ENCODE data around the gene CDCA7L. TPM values are rescaled to one million over a fixed set of nuclear protein-coding genes. Genes with fewer than 3 reads are reported as not detected.
"Not testable (repeated sequence)": the region's sequence is repeated elsewhere in the genome, so short reads cannot be mapped to it uniquely, and the experiment has no call there.

The CDCA7L gene
- total and polyA plus RNA-seq, 2 donors = 7.8 to 48.9 TPM

DNA sequence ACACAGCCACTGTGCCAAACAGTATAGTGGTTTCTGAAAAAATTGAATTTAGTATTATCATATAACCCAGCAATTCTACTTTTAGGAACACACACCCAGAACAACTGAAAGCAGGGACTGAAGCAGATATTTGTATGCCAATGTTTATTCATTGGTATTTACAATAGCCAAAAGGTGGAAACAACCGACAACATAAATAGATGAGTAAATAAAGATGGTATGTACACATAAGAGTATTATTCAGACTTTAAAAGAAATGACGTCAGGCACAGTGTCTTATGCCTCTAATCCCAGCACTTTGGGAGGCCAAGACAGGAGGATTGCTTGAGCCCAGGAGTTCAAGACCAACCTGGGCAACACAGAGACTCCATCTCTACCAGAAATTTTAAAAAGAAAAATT is 7.2 kb downstream of the CDCA7L start:
- no peak for DNase-seq (ENCODE audit: extremely low spot score)

DNA sequence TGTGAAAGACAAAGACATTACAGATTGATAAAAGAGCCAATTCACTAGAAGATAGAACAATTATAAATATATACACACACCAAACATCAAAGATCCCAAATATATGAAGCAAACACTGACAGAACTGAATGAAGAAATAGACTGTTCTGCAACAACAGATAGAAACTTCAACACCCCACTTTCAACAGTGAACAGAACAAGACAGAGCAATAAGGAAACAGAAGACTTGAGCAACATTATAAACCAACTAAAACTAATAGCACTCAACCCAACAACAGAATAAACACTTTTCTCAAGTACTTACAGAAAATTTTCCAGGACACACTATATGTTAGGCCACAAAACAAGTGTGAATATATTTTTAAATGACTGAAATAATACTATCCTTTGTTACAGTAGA is 10.9 kb downstream of the CDCA7L start:
- Histone ChIP-seq H3K36me3 (ENCODE audit: insufficient read depth) (no peaks in the 10 kb centered on the region), H3K4me1 (ENCODE audit: insufficient read depth) (no peaks in the 10 kb centered on the region), H3K4me3 (ENCODE audit: low read depth, low read length) (no peak overlapping the region)

More for the DNA sequence above, 7.2 kb downstream of the CDCA7L start:
- 81% methylated on average over 2 of the region's 2 CpGs for WGBS
- Histone ChIP-seq H3K4me1 (ENCODE audit: insufficient read depth) (no peaks in the 10 kb centered on the region), H3K27ac (ENCODE audit: low read depth) (no peak overlapping the region), H3K4me3 (ENCODE audit: low read depth, low read length) (no peak overlapping the region), H3K36me3 (ENCODE audit: insufficient read depth) (no peaks in the 10 kb centered on the region)

DNA sequence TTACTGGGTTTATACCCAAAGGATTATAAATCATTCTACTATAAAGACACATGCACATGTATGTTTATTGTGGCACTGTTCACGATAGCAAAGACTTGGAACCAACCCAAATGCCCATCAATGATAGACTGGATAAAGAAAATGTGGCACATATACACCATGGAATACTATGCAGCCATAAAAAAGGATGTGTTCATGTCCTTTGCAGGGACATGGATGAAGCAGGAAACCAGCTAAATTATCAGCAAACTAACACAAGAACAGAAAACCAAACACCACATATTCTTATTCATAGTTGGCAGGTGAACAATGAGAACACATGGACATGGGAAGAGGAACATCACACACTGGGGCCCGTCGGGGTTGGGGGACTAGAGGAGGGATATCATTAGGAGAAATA is 12.4 kb downstream of the CDCA7L start:
- H3K4me1 ChIP-seq (ENCODE audit: insufficient read depth); H3K36me3 ChIP-seq (ENCODE audit: insufficient read depth); H3K27ac ChIP-seq (ENCODE audit: low read depth); DNase-seq (ENCODE audit: extremely low spot score); H3K4me3 ChIP-seq (ENCODE audit: low read depth, low read length): not testable (repeated sequence)
- WGBS = 96% methylated on average over 3 of the region's 3 CpGs

More for the DNA sequence above, 10.9 kb downstream of the CDCA7L start:
- H3K27ac ChIP-seq (ENCODE audit: low read depth) = no peak overlapping the region
- no peak for DNase-seq (ENCODE audit: extremely low spot score)

DNA sequence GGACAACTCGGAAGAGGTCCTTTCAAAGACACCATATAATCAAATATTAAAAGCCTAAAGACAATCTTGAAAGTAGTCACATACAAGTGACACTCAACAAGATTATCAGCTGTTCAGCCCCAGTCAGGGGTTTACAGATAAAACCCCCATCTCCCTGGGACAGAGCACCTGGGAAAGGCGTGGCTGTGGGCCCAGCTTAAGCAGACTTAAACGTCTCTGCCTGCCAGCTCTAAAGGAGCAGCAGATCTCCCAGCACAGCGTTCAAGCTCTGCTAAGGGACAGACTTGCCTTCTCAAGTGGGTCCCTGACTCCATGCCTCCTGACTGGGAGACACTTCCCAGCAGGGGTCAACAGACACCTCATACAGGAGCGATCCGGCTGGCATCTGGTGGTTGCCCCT is 18.0 kb downstream of the CDCA7L start:
- Histone ChIP-seq H3K4me1 (ENCODE audit: insufficient read depth) (no peaks in the 10 kb centered on the region), H3K36me3 (ENCODE audit: insufficient read depth) (no peaks in the 10 kb centered on the region), H3K27ac (ENCODE audit: low read depth) (no peak overlapping the region), H3K4me3 (ENCODE audit: low read depth, low read length) (no peak overlapping the region)
- no peak for DNase-seq (ENCODE audit: extremely low spot score)
- WGBS = 85% methylated on average over 6 of the region's 6 CpGs

DNA sequence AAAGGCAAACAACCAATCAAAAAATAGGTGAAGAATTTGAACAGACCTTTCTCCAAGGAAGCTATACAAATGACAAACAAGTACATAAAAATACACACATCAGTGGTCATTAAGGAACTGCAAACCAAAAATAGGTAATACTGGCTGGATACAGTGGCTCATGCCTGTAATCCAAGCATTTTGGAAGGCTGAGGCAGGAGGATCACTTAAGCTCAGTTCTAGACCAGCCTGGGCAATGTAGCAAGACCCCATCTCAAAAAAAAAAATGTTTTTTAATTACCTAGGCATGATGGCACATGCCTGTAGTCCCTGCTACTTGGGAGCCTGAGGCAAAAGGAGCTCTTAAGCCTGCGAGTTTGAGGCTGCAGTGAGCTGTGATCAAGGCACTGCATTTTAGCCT is 19.3 kb downstream of the CDCA7L start:
- Histone ChIP-seq H3K4me1 (ENCODE audit: insufficient read depth) (no peaks in the 10 kb centered on the region), H3K4me3 (ENCODE audit: low read depth, low read length) (no peak overlapping the region), H3K27ac (ENCODE audit: low read depth) (no peak overlapping the region), H3K36me3 (ENCODE audit: insufficient read depth) (no peaks in the 10 kb centered on the region)
- no peak for DNase-seq (ENCODE audit: extremely low spot score)
- 94% methylated on average over 1 of the region's 1 CpG for WGBS

DNA sequence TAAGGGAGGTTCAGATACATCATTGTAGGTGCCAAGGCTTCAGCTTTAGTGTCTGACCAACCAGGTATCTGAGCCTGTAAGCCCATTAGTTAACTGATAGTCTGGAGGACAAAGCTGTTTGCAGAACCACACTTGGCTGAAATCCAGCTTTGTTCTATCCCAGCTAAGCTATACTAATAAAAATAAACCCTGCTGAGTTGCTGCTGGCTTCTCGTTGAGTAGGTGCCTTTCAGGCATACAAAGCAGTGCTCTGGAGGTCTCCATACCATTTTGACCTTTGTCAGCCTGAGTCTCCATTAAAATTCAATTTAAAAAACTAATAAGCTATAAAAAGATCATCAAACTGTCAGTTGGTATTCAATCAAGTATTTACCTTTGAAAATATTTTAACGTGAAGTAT is 22.0 kb downstream of the CDCA7L start:
- no peak for DNase-seq (ENCODE audit: extremely low spot score)
- no peaks in the 10 kb centered on the region for H3K36me3 ChIP-seq (ENCODE audit: insufficient read depth)
- H3K4me1 ChIP-seq (ENCODE audit: insufficient read depth) = no peaks in the 10 kb centered on the region
- no peak overlapping the region for H3K27ac ChIP-seq (ENCODE audit: low read depth)
- H3K4me3 ChIP-seq (ENCODE audit: low read depth, low read length) = no peak overlapping the region
- 57% methylated on average over 2 of the region's 2 CpGs for WGBS

DNA sequence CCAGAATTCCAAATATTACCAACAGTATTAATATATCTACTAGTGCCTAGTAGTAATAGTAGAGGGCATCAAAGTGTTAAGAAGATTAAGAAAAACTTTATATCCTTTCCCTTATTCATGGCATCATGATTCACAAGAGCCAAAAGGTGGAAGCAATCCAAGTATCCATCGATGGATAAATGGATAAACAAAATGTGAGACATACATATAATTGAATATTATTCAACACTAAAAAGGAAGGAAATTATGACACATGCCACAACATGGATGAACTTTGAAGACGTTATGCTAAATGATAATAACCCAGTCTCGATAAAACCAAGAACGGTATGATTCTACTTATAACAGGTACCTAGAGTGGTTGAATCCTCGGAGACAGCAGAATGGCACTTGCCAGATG is 23.1 kb downstream of the CDCA7L start:
- DNase-seq (ENCODE audit: extremely low spot score) = no peak
- H3K4me1 ChIP-seq (ENCODE audit: insufficient read depth) = no peaks in the 10 kb centered on the region
- no peak overlapping the region for H3K27ac ChIP-seq (ENCODE audit: low read depth)
- WGBS = 93% methylated on average over 5 of the region's 5 CpGs
- H3K36me3 ChIP-seq (ENCODE audit: insufficient read depth) = no peaks in the 10 kb centered on the region
- H3K4me3 ChIP-seq (ENCODE audit: low read depth, low read length) = no peak overlapping the region

DNA sequence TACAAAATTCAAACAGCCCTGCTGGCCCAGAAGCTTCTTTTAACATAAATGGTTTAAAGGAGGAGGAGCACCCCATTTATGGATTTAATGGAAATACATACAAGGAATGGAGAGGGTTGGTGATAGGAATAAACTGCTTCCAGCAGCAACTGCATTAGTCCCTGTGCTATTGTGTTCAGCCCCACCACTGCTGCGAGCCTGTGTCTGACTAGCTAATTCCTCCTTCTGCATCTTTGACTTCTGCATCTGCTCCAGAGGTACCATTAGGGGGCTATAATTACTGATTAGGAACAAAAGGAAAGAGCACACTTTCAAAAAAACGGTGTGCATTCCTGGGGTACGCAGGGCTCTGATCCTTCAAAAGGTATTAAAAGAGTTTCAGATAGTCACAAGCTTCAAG is 24.8 kb downstream of the CDCA7L start:
- H3K27ac ChIP-seq (ENCODE audit: low read depth) = no peak overlapping the region
- H3K4me1 ChIP-seq (ENCODE audit: insufficient read depth) = no peaks in the 10 kb centered on the region
- no peak for DNase-seq (ENCODE audit: extremely low spot score)
- WGBS = 62% methylated on average over 3 of the region's 3 CpGs
- no peaks in the 10 kb centered on the region for H3K36me3 ChIP-seq (ENCODE audit: insufficient read depth)
- no peak overlapping the region for H3K4me3 ChIP-seq (ENCODE audit: low read depth, low read length)

DNA sequence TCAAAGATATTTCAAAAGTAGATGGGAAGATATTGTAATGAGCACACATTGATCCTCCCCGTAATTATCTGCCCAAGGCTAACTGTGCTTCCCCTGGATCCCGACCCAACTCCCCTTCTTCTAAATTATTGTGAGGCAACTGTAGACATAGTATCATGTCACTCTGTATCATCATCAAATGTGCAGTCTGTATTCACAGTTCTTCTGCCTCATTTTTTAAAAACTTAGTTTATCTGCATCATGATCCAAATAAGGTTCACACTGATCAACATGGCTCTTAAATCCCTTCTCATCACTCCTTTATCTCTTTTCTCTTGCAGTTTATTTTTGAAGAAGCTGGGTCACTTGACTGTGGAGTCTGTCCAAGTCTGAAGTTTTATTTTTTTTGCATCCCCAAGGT is 27.5 kb downstream of the CDCA7L start:
- Histone ChIP-seq H3K4me3 (ENCODE audit: low read depth, low read length) (no peak overlapping the region), H3K27ac (ENCODE audit: low read depth) (no peak overlapping the region), H3K4me1 (ENCODE audit: insufficient read depth) (no peaks in the 10 kb centered on the region), H3K36me3 (ENCODE audit: insufficient read depth) (no peaks in the 10 kb centered on the region)
- WGBS = 95% methylated on average over 2 of the region's 2 CpGs
- no peak for DNase-seq (ENCODE audit: extremely low spot score)

DNA sequence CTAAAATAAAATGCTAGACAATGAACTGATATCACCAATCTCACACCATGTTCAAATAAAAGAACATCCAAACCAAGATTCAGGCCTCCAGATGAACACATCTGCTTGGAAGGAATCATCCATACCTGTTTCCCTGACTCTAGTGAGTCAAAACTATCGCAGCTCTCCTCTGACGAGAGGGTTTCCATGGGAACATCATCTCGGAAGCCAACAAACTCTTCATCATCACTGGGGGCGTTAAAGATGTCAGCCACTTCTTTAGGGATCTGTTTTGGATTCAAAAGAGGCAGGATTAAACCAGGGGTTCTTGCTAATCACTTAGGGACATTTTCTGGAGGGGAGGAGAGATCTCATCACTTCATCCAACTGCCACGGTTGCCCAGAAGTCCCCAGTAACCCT is 29.1 kb downstream of the CDCA7L start:
- Histone ChIP-seq H3K27ac (ENCODE audit: low read depth) (no peak overlapping the region), H3K4me3 (ENCODE audit: low read depth, low read length) (no peak overlapping the region), H3K4me1 (ENCODE audit: insufficient read depth) (no peaks in the 10 kb centered on the region), H3K36me3 (ENCODE audit: insufficient read depth) (no peaks in the 10 kb centered on the region)
- 91% methylated on average over 5 of the region's 5 CpGs for WGBS
- DNase-seq (ENCODE audit: extremely low spot score) = no peak

DNA sequence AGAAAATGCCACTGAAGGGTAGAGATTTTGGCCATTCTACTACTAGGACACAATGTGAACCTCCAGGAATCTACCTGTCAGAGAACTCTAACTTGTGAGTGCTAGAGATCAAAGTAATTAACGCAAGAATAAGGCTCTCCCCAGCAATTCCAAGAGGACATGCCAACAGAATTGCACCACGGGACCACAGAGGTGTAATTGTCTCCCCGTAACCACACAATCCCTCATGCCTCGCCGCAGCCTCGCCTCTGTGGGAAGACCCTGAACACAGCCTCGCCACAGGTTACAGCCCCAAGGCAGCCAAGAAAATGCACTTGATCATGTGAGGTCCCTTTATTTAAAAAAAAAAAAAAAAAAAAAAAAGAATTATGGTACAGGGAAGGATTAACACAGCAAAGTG is 29.5 kb downstream of the CDCA7L start:
- WGBS = 97% methylated on average over 7 of the region's 7 CpGs
- Histone ChIP-seq H3K36me3 (ENCODE audit: insufficient read depth) (no peaks in the 10 kb centered on the region), H3K4me1 (ENCODE audit: insufficient read depth) (no peaks in the 10 kb centered on the region), H3K4me3 (ENCODE audit: low read depth, low read length) (no peak overlapping the region), H3K27ac (ENCODE audit: low read depth) (no peak overlapping the region)
- DNase-seq (ENCODE audit: extremely low spot score) = no peak

DNA sequence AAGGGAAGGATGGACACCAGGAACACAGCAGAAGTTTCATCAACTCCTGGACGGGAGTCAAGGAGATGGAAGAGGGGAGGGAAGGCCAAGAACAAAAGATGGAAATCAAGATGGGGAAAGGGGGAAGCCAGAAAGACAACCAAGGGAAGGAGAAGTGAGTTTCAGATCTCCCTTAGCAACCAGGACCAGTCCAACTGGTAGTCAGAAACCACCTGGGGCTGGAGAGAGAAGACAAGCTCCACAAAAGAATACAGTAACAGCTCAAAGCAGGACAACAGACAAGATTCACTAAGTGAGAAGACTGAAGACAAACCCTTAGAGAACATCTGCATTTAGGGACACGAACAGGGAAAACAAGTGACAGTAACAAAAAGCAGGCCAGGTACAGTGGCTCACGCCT is 30.6 kb downstream of the CDCA7L start:
- Histone ChIP-seq H3K4me1 (ENCODE audit: insufficient read depth) (no peaks in the 10 kb centered on the region), H3K27ac (ENCODE audit: low read depth) (no peak overlapping the region), H3K36me3 (ENCODE audit: insufficient read depth) (no peaks in the 10 kb centered on the region), H3K4me3 (ENCODE audit: low read depth, low read length) (no peak overlapping the region)
- WGBS = 97% methylated on average over 3 of the region's 3 CpGs
- no peak for DNase-seq (ENCODE audit: extremely low spot score)

DNA sequence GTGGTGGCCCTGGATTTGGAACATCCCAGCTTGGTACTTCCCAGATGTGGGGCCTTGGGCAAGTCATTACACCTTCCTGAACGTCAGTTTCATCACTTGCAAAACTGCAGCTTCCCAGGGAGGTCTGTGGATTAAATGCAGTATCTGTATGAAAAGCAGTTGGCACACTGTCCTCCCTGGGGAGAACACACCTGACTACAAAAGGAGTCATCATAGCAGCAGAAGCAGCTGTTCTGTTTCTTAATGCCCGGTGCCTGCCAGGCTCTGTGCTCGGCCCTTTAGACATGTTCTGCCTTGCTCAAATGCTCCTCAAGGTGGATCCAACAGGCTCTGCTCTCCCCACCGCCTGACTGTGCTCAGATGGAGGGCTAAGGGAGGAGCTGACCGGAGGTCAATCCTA is 31.0 kb downstream of the CDCA7L start:
- no peak overlapping the region for H3K4me3 ChIP-seq (ENCODE audit: low read depth, low read length)
- H3K27ac ChIP-seq (ENCODE audit: low read depth) = no peak overlapping the region
- H3K4me1 ChIP-seq (ENCODE audit: insufficient read depth) = no peaks in the 10 kb centered on the region
- H3K36me3 ChIP-seq (ENCODE audit: insufficient read depth) = no peaks in the 10 kb centered on the region
- WGBS = 93% methylated on average over 5 of the region's 5 CpGs
- no peak for DNase-seq (ENCODE audit: extremely low spot score)

DNA sequence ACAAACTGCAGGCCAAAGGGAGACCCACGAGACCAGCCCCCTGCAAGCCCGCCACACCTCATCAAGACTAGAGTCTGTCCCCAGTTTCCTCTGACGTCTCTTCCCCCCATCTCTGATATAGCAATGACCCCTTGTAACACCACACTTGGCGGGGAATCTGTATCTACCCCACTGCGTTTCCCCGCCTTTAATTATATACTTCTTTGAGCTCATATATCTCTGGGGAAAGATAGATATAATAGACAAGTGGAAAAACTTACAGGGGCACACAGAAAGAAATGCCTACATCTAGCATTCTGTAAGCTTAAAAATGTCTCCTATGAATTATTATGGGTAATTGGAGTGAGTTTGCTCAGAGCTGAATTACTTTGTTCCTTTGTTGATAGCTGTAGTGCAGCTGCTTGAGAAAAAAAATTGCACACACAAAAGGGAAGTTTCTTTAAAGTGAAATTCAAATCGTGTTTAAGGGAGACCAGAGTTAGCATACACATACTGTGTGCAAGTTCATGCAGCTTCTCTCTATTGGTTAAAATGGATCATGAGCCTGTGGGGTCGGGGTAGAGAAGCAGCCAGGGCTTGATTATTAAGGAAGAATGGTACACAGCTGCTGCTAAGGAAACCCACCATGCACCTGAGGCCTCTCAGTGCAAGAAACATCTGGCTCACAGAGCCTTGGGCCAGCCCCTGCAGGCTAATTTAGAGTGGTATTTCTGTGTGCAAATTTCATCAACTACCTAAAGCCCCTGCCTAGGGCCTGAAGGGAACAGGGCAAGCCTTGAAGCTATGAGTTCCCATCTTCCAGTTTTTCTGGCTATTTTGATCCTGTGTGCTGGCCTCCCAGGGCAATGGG is 32.5 kb downstream of the CDCA7L start:
- Histone ChIP-seq H3K4me1 (ENCODE audit: insufficient read depth) (no peaks in the 10 kb centered on the region), H3K27ac (ENCODE audit: low read depth) (no peak overlapping the region), H3K36me3 (ENCODE audit: insufficient read depth) (no peaks in the 10 kb centered on the region), H3K4me3 (ENCODE audit: low read depth, low read length) (no peak overlapping the region)
- no peak for DNase-seq (ENCODE audit: extremely low spot score)
- 85% methylated on average over 8 of the region's 8 CpGs for WGBS

DNA sequence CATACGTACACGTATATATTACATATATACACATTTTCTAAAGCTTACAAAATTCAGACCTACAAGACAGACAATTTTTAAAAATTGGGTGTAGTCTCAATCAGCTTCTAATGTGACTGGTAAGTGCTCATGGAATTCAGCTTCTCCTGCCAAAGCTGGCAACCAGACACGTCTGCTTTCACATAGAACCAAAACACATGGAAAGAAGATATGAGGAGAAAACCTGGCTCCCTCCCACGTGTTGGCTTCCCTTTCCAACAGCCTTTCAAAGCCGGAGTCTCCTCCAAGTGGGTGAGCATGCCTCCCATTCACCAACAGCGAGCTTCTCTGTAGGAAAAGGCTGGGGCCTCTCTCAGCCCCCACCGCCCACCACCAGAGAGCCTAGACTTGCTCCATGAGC is 33.4 kb downstream of the CDCA7L start:
- 64% methylated on average over 7 of the region's 7 CpGs for WGBS
- H3K4me3 ChIP-seq (ENCODE audit: low read depth, low read length) = no peak overlapping the region
- H3K27ac ChIP-seq (ENCODE audit: low read depth) = no peak overlapping the region
- no peaks in the 10 kb centered on the region for H3K36me3 ChIP-seq (ENCODE audit: insufficient read depth)
- no peak for DNase-seq (ENCODE audit: extremely low spot score)
- H3K4me1 ChIP-seq (ENCODE audit: insufficient read depth) = no peaks in the 10 kb centered on the region

Measured in urinary bladder (tissue), 4 donors.